ENCODE results near the gene CYP1B1. TPM values are rescaled to one million over a fixed set of nuclear protein-coding genes. Genes with fewer than 3 reads are reported as not detected.

CYP1B1 gene
- total RNA-seq, 1 donor from 2014 or later: 1.2 TPM

- ATAC-seq (ENCODE audit: low read depth): peak; percentile 88
- Mint-ChIP-seq H3K4me3 (peak overlapping the region; percentile 78), H3K36me3 (ENCODE audit: low read depth) (no peaks in the 10 kb centered on the region), H3K4me1 (peaks cover 15% of the 10 kb centered on the region), H3K27me3 (peaks cover 30% of the 10 kb centered on the region), H3K27ac (peak overlapping the region; percentile 78), H3K9me3 (no peaks in the 10 kb centered on the region)
- TF ChIP-seq CTCF (IDR thresholded peaks at IDR 0.05): no peak
- ChIA-PET POLR2A (interaction anchor here (0.7 to 1.5 kb wide), 3 partner anchors 39 to 338 kb away, joined by 3 to 5 read pairs (median 3); partner anchors contain the start of genes CYP1B1 and RMDN2), CTCF (interaction anchor here (1.3 kb wide), 1 partner anchor 39 kb away, joined by 5 read pairs; the partner anchor contains the start of gene CYP1B1)
- DNase-seq: peak; percentile 19
- intact Hi-C loops (cut with micrococcal nuclease): loop anchor here (1.0 to 5.0 kb wide), 4 partner anchors 39 to 642 kb away; partner anchors contain the start of gene CYP1B1
Measured at GRCh38 chr2:38037757-38038621, 38.0 kb downstream of the CYP1B1 start.

- Mint-ChIP-seq H3K27ac (no peak overlapping the region), H3K9me3 (no peaks in the 10 kb centered on the region), H3K4me1 (peaks cover 15% of the 10 kb centered on the region), H3K4me3 (peak overlapping the region; percentile 78), H3K27me3 (peaks cover 30% of the 10 kb centered on the region), H3K36me3 (ENCODE audit: low read depth) (no peaks in the 10 kb centered on the region)
- DNase-seq: no peak
- TF ChIP-seq CTCF (IDR thresholded peaks at IDR 0.05): no peak
- no peak for ATAC-seq (ENCODE audit: low read depth)
- intact Hi-C loops (cut with micrococcal nuclease): loop anchor here (5.0 kb wide), 1 partner anchor 40 kb away; the partner anchor contains the start of gene CYP1B1
- POLR2A ChIA-PET: interaction anchor here (0.7 to 1.5 kb wide), 2 partner anchors 39 to 112 kb away, joined by 3 to 5 read pairs; partner anchors contain the start of genes CYP1B1 and RMDN2
- CTCF ChIA-PET: interaction anchor here (1.3 kb wide), 1 partner anchor 39 kb away, joined by 5 read pairs; the partner anchor contains the start of gene CYP1B1
Measured at GRCh38 chr2:38037325-38037724, 38.6 kb downstream of the CYP1B1 start.

GRCh38 chr2:38035968-38036367 lies 40.0 kb downstream of the CYP1B1 start:
- H3K27ac Mint-ChIP-seq: no peak overlapping the region
- ChIA-PET POLR2A (no interaction called here), CTCF (no interaction called here)
- TF ChIP-seq CTCF (IDR thresholded peaks at IDR 0.05): no peak
- DNase-seq: no peak
- peaks cover 32% of the 10 kb centered on the region for H3K27me3 Mint-ChIP-seq
- H3K4me1 Mint-ChIP-seq: peaks cover 15% of the 10 kb centered on the region
- no peak for ATAC-seq (ENCODE audit: low read depth)
- intact Hi-C loops (cut with micrococcal nuclease): loop anchor here (5.0 kb wide), 1 partner anchor 41 kb away; the partner anchor contains the start of gene CYP1B1
- no peaks in the 10 kb centered on the region for H3K36me3 Mint-ChIP-seq (ENCODE audit: low read depth)
- no peak overlapping the region for H3K4me3 Mint-ChIP-seq
- no peaks in the 10 kb centered on the region for H3K9me3 Mint-ChIP-seq

- intact Hi-C loops (cut with micrococcal nuclease): no loop called here
- ChIA-PET CTCF (no interaction called here), POLR2A (no interaction called here)
- H3K27ac Mint-ChIP-seq: no peak overlapping the region
- H3K9me3 Mint-ChIP-seq: no peaks in the 10 kb centered on the region
- peaks cover 26% of the 10 kb centered on the region for H3K27me3 Mint-ChIP-seq
- H3K36me3 Mint-ChIP-seq (ENCODE audit: low read depth): no peaks in the 10 kb centered on the region
- TF ChIP-seq CTCF (IDR thresholded peaks at IDR 0.05): no peak
- DNase-seq (no peak), ATAC-seq (ENCODE audit: low read depth) (no peak)
- H3K4me3 Mint-ChIP-seq: no peak overlapping the region
- peaks cover 11% of the 10 kb centered on the region for H3K4me1 Mint-ChIP-seq
Measured at GRCh38 chr2:38033646-38034045, 42.3 kb downstream of the CYP1B1 start.

- intact Hi-C loops (cut with micrococcal nuclease): no loop called here
- H3K27me3 Mint-ChIP-seq: peaks cover 22% of the 10 kb centered on the region
- ChIA-PET POLR2A (no interaction called here), CTCF (no interaction called here)
- DNase-seq (no peak), ATAC-seq (ENCODE audit: low read depth) (no peak)
- TF ChIP-seq CTCF (IDR thresholded peaks at IDR 0.05): no peak
- no peak overlapping the region for H3K27ac Mint-ChIP-seq
- H3K9me3 Mint-ChIP-seq: no peaks in the 10 kb centered on the region
- H3K4me1 Mint-ChIP-seq: peaks cover 4% of the 10 kb centered on the region
- no peaks in the 10 kb centered on the region for H3K36me3 Mint-ChIP-seq (ENCODE audit: low read depth)
- no peak overlapping the region for H3K4me3 Mint-ChIP-seq
Measured at GRCh38 chr2:38032946-38033345, 43.0 kb downstream of the CYP1B1 start.
